ENCODE measurements around the gene ARX.

Gene ARX

DNA sequence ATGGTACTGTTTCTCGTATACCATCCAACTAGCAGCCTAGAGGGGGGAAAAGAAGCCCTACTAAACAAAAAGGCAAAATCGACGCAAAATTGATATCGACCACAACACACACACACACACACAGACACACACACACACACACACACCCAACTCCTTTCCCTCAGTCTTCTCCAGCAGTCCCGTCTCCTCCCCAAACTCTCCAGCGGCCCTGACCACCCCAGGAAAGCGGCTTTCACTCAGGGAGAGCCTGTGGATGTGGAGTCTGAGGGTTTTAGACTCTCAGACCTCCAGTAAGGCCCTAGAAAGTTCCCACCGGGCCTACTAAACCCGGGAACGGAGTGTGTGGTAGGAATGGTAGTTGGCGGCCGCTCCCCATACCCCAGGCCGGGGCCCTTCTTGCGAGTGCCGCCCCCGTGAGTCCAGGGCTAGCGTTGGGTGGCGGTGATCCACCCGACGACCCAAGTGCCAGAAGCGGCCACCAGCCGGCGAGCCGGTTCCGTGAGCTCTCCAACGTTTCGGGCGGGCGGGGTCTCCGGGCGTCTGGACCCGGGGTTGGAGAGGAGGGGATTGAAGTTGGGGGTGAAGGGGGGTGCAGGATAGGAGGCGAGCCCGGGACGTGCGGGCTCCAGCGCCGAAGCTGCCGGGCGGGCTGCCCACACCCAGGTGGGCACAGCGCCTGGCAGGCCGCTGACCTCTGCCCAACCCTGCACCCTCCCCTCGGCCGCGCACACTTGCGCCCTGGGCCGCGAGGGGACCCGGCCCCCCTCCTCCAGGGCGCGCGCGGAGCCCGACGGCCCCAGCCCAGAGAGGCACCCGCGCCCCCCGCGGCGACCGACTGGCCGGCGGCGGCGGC lies 13.7 kb downstream of the ARX start:
- DNase-seq (ENCODE audit: low spot score): no peak

DNA sequence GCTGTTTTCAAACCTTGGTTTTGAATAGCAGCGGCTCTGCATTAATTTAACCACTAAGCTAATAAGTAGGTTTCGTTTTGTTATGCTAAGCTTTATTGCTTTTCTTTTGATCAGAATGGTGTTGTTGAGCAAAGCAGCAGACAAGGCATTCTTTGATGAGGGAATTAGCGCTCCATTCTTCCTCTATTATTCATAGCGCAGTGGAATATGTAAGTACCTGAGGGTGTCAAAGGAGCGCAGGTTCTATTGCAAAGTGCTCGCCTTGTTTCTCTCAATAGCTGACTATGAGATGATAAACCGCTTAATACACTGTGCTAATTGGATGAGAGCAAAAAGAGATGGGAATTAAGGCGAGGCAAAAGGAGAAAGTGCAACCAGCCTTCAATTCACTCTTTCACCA lies 16.3 kb downstream of the ARX start:
- no peak for DNase-seq (ENCODE audit: low spot score)

DNA sequence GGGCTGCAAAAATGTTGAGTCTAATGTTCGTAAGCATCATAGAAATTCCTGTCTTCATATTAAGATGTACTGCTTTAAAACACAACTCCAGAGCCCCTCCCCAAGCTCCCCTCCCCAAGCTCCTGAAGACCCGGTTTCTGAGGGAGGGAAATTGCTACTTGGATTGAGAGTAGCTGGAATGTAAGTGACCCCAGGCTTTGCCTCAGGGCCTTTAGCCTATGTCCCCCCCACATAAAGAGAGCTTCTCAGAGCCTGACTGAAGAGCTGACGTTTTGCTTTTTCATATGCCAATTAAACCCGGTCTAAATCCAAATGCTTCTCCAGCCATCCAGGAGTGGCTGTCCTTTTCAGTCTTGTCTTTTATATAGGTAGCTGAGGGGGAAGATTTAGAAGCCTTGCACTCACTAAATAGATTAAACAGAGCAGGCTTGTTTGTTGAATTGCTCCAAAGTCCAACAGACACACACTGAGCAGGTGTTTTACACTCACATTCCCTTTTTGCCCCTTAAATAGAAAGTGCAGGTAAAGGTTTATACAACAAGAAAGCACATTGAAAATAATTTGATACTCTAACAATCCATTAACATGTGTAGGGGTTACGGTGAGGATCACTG lies 19.6 kb downstream of the ARX start:
- no peak for DNase-seq (ENCODE audit: low spot score)

DNA sequence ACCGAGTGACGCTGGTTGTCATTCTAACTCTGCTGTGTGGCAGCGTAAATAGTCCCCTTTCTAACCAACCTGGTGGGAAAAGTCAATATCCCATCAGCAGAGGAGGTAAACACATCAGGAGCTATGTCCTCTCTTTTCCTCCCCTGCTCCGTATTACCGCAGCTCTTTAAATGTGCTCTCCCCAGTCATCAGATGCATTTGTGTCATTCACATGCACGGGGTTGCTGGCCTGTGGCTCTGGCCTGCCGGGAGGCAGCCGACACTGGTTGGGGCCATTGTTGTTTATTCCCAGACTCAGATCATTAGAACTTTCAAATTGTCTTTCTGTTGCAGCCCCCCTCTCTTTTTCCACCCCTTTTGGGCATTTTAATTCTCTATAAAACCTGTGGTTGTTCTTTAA lies 21.9 kb downstream of the ARX start:
- no peak for DNase-seq (ENCODE audit: low spot score)

DNA sequence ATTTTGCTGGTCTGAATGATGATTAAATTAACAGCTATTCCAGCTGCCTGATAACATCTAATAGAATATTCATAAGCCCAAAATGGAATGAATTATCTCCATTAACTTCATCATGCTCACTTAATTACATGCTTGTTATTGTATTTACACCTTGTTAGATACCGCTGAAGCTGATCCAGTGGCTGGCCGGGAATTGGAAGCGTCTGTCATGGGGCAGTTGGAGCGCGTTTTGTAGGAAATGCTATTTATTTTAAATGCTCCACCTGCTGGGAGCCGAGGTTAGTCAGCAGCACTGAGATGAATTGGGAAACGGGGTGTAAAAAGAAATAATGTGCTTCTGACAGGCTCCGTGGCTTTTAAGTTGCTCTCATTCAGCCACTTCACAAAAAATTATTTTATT lies 25.2 kb downstream of the ARX start:
- DNase-seq (ENCODE audit: low spot score): no peak

DNA sequence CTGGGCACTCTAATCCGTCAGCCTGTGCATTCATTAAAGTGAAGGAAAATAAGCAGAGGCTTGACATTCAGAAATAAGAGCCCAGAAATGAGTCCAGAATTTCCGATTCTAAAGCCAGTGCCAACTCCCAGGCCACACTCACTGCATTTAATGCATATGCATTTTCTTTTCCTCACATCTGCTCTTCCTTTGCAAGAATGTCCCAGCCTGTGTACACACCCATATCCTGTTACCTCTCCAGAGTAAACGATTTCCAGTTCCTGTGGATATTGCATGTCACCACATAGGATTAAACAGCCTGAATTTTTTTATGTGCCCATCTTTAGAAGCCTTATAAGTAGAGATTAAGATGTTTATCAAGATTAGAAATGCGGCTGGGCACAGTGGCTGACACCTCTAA lies 27.5 kb downstream of the ARX start:
- no peak for DNase-seq (ENCODE audit: low spot score)

DNA sequence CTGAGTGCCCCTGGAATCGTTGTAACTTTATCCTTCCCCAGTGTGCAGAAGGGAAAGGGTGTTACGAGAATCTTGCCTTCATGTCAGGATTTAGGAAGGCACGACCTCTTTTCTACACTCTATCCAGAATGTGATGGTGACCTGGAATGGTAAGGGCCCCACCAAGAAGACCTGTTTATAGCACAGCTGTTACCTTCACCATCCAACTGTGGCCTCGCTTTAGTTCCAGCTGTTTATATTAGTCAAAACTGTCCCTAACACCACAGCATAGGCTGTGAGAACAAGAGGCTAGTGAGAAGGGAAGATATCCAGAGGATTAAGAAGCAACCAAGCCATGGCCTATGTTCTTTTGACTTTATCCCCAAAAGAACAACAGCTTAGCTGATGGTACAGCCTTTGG lies 28.0 kb downstream of the ARX start:
- no peak for DNase-seq (ENCODE audit: low spot score)

DNA sequence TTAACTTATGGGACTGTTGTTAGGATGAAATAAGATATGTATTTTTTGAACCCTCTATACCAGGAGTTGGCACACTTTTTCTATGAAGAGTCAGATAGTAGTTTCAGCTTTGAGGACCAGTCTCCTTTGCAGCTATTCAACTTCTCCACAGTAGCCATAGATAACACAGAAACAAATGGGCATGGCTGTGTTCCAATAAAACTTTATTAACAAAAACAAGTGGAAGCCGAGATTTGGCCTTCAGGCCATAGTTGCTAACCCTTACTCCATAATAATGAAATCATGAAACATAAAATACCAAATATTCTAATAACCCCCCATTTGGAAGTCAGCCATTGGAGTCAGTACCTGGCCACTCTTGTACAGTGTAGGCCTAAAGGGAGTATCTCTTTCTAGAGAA lies 30.6 kb downstream of the ARX start:
- no peak for DNase-seq (ENCODE audit: low spot score)

DNA sequence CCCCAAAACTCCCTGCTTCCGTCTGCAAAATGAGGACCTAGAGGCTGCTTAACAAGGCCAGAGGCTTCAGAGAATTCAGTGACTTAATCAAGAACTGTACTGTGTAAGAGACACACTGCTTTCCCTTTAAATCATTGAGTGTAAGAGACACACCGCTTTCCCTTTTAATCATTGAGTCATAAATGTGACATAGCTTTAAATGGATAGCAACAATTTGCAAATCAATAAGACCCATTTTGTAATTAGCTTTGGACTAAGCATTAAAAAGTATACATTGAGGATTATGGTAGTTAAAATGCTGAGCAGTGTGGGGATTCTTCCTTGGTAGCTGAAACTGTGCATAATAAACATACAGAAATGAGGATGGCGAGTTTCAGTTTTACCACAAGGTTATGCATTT lies 31.8 kb downstream of the ARX start:
- DNase-seq (ENCODE audit: low spot score): no peak

DNA sequence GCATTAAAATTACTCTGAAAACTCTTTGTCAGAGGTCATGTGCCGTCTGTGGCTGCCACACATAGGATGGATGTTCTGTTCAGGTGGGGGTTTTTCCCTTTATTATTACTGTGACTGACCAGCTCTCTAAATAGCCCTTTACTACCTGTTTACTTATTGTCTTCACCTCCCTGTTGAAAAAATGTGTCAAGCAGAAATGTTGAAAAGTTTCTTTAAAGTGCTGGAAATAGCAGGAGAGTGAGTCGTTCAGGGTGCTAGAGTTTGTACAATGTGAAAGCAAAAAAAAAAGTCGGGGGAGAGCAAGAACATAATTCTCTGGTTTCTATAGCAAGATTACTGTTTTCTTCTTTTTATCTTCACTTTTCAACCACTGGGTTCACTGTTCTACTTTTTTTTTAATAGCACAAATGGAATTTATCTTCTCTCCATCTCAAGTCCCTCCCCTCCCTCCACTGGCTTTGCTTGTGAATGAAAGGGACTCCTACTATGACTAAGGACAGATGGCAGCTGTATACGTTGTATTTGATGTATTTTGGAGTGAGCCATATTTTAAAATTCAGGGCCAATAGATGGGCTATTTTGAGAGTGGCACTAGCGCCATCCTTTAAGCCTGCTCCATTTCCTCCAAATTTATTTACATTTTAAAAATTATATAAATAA lies 33.3 kb downstream of the ARX start:
- DNase-seq (ENCODE audit: low spot score): no peak

DNA sequence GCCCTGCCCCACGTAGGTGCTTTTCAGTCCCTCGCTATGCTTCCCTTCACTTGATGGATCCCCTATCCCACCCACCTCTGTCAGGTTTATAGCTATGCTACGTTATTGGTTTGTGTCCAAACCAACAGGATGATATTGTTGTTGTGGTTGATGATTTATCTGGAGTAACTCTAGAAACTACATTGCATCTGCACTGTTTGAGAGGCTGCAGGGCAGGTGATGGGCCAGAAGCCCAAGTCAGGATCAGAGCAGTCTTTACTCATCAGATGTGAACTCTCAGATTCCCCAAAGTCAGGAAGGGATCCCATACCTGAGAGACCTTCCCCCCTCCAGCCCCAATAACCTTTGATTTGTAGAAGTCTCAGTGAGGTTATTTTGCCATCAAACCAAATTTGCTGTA lies 34.7 kb downstream of the ARX start:
- no peak for DNase-seq (ENCODE audit: low spot score)

DNA sequence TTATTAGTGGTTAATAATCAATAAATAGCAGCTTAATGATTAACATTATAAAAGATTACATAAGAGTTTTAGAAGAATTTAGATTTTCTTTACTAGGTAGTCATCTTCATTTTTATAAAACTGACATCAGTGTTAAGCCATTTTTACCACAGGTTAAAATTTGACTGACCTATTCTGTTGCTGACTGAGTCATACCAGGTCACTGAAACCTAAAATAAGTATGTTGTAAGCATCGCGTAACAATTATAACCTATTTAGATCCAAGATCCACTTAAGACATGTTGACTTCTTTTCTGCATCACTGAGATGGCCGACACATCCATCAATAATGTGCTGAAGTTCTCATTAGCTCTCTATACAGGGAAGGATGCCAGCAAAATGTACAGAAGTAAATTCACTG lies 36.7 kb downstream of the ARX start:
- no peak for DNase-seq (ENCODE audit: low spot score)

DNA sequence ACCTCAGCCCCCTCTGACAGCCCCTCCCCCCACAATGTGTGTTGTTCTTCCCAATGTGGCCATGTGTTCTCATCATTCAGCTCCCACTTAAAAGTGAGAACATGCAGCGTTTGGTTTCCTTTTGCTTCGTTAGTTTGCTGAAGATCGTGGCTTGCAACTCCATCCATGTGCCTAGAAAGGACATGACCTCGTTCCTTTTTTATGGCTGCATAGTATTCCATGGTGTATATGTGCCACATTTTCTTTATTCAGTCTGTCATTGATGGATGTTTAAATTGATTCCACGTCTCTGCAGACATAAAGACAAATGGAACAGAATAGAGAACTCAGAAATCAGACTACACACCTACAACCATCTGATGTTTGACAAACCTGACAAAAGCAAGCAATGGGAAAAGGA lies 46.0 kb downstream of the ARX start:
- no peak for DNase-seq (ENCODE audit: low spot score)

DNA sequence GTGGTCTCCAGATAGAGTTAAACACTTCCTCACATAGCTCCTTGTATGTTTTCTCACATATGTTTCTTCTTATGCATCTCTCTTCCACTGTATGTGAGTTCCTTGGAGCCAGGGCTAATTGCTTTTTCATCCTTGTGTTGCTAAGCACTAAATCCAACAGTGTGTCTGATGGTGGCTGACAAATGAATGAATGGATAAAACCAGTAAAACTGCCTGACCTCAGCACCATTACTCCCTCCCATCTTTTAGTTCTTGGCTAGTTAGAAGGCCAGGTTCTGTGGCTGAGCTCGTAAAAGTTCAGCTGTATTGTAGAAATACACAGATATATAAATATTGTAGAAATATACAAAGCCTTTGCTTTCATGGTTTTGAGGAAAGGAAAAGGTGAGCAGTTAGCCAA lies 50.4 kb downstream of the ARX start:
- DNase-seq (ENCODE audit: low spot score): no peak

DNA sequence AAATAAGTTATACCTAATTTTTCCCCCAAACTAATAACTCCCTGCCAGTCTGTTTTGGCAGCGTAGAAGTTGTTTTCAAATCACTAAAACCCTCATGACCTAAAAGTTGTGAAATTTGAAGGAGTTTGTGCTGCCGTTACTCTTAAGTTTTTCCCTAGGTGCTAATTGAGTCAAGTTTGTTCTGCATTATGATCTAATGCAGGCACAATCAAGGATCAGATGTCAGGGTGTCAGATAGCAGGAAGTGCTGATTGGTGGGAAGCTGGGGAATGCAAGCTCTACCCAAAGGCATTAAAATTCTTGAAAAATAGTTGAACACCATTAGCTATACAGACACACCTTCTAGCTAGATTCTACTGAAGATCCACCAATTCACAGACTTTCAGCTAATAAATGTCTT lies 51.9 kb downstream of the ARX start:
- DNase-seq (ENCODE audit: low spot score): no peak

DNA sequence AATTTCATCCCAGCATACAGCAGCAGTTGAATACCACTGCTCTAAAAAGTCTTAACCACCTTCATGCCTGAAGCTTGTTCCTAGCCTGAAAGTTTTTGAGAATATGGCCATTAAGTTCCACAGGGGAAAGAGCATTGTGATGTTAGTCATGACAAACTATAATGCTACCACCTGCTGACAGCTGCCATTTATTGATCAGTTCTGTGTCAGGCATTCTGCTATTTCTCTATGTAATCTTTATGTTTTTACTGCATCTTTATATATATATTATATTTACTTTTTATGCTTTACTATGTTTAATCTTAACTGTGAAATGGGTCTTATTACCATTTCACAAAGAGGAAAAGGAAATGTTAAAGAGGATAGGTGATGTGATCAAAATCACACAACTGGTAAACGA lies 54.0 kb downstream of the ARX start:
- no peak for DNase-seq (ENCODE audit: low spot score)

DNA sequence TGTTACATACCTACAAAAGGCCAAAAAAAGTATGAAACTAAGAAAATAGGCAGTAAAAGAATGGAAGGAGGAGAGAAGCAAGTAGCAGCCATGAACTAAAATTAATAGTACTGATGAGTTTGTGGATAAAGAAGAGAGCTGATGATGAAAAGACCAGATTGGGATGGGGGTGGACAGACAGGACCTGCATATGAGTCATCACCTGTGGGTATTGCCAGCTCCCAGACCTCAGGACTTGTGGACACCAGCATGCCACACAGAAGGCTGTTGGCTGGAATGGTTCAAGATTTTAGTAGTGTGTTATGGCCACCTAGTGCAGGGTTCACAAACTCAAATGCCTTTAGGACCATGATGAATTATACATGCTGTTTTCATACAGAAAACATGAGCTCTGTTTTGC lies 58.9 kb downstream of the ARX start:
- DNase-seq (ENCODE audit: low spot score): no peak

DNA sequence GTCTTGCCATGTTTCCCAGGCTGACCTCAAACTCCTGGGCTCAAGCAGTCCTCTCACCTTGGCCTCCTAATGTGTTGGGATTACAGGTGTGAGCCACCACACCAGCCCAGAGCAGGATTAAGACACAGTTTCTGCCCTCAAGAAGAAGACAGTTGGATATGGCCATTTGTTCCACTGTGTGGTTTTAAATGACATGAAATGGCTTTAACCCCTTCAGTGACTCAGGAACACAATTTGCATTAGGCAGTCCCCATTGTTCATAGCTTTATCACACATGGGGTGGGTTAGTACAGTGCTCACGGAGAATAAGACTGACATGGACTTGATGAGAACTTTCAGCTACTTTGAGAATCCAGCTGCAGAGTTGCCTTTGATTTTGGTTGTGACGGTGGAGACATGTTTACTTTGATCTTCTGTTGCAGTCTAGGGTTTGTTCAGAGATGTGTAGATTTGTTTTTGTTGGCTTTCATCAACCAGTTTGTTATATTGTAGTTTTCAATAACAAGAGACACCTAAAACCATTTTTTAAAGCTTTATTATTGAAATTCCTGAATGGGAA lies 60.3 kb downstream of the ARX start:
- no peak for DNase-seq (ENCODE audit: low spot score)

DNA sequence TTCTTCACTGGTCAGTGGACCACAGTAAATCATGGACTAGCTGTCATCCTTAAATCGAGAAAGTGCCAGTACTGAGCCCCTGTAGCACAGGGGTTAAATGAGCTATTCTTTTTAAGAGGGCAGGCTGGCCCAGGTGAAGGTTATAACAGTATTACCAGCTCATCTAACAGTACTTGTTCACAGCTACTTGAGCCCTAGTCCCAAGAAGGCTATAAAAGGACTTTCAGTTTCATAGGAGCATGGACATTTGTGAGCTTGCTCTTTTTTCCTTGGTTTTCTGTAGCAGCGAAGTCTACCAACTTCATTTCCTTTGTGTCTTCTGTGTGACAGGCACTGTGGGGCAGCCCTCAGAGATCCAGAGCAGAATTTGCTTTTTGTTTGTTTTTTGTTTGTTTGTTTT lies 61.0 kb downstream of the ARX start:
- no peak for DNase-seq (ENCODE audit: low spot score)

All from AG08396 (cell line).